GM12873 (cell line): ENCODE data around the gene GSDME.

Experiments
- TF ChIP-seq, protein P1 (sequence below): IDR thresholded peaks from 2 replicates; pipeline ENCODE4 v1.5.1; 2012; ENCODE audit warnings: low read depth, mild to moderate bottlenecking, moderate library complexity, low read length, control low read depth; ENCODE audit not compliant: insufficient read depth; ENCODE audit errors: missing control alignments

GSDME gene

GRCh38 chr7:24652251-24652939, 104.9 kb downstream of the GSDME start:
- TF ChIP-seq, protein P1, sequence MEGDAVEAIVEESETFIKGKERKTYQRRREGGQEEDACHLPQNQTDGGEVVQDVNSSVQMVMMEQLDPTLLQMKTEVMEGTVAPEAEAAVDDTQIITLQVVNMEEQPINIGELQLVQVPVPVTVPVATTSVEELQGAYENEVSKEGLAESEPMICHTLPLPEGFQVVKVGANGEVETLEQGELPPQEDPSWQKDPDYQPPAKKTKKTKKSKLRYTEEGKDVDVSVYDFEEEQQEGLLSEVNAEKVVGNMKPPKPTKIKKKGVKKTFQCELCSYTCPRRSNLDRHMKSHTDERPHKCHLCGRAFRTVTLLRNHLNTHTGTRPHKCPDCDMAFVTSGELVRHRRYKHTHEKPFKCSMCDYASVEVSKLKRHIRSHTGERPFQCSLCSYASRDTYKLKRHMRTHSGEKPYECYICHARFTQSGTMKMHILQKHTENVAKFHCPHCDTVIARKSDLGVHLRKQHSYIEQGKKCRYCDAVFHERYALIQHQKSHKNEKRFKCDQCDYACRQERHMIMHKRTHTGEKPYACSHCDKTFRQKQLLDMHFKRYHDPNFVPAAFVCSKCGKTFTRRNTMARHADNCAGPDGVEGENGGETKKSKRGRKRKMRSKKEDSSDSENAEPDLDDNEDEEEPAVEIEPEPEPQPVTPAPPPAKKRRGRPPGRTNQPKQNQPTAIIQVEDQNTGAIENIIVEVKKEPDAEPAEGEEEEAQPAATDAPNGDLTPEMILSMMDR = no peak
